Measurements from ENCODE around the gene ZBTB5.
"Not testable (repeated sequence)": the region's sequence is repeated elsewhere in the genome, so short reads cannot be mapped to it uniquely, and the experiment has no call there.

The ZBTB5 gene

DNA sequence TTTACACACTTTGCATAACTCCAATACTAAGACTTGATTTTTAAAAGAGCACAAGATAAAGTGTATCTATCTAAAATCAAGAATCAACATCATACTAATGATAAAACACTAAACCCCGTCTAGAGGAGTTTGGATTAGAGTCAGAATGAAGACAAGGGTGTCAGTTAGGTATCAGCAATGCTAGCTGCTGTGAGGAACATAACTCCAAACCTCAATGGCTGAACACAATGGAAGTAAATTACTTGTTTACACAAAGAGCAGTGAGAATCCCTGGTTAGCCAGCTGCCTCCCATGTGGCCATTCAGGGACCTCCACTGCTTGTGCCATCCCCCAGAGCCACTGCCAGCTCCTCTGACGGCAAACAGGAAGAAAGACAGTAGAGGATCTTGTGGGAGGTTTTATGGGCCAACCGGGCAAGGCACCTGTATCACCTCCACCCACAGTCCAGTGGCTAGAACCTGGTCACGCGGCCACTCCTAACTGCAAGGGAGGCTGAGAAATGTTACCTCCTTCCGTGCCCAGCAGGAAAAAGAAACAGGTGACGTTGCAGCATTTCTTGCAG lies 66.7 kb downstream of the ZBTB5 start:
- no peaks in the 10 kb centered on the region for H3K79me1 ChIP-seq (ENCODE audit: low read length)
- no peaks in the 10 kb centered on the region for H3K4me1 ChIP-seq (ENCODE audit: control insufficient read depth, low read depth, low read length)
- no peak overlapping the region for H2BK5ac ChIP-seq (ENCODE audit: low read length)
- H2AK5ac ChIP-seq (ENCODE audit: low read length) = no peak overlapping the region
- H3K36me3 ChIP-seq (ENCODE audit: control insufficient read depth, insufficient read depth, low read length) = no peaks in the 10 kb centered on the region
- no peak overlapping the region for H3K27ac ChIP-seq (ENCODE audit: low read depth, low read length)
- no peak overlapping the region for H4K5ac ChIP-seq (ENCODE audit: low read length)
- H3K27me3 ChIP-seq (ENCODE audit: insufficient read depth, low read length, poor library complexity) = no peaks in the 10 kb centered on the region
- H3K4me2 ChIP-seq (ENCODE audit: low read length) = no peak overlapping the region
- H3K79me2 ChIP-seq (ENCODE audit: control insufficient read depth, insufficient read depth, low read length) = no peaks in the 10 kb centered on the region
- no peak overlapping the region for H3K56ac ChIP-seq (ENCODE audit: low read length)
- no peak overlapping the region for H3K18ac ChIP-seq (ENCODE audit: low read length)
- WGBS (ENCODE audit: extremely low coverage, insufficient coverage, low lambda C conversion rate) = no CpG with 5 or more reads among the region's 7 CpGs
- H4K8ac ChIP-seq (ENCODE audit: low read depth, low read length) = no peak overlapping the region
- H2BK15ac ChIP-seq (replicated peaks; ENCODE audit: low read depth) = no peak overlapping the region
- no peak overlapping the region for H3K9ac ChIP-seq (ENCODE audit: low read length)
- H3K4ac ChIP-seq (ENCODE audit: low read depth, low read length) = no peak overlapping the region
- no peak overlapping the region for H2BK120ac ChIP-seq (ENCODE audit: low read depth, low read length)
- no peak for DNase-seq
- H3K23ac ChIP-seq (ENCODE audit: low read length) = no peak overlapping the region
- H3K4me3 ChIP-seq (ENCODE audit: low read length) = no peak overlapping the region

DNA sequence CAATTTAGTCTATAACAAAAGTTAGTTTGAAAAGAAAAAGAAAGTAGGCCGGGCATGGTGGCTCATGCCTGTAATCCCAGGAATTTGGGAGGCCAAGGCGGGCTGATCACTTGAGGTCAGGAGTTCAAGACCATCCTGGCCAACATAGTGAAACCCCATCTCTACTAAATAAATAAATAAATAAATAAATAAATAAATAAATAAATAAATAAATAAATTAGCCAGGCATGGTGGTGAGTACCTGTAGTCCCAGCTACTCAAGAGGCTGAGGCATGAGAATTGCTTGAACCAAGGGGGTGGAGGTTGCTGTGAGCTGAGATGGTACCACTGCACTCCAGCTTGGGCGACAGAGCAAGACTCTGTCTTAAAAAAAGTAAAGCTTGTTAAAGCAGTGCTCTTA lies 67.3 kb downstream of the ZBTB5 start:
- not testable (repeated sequence) for H3K79me1 ChIP-seq (ENCODE audit: low read length)

DNA sequence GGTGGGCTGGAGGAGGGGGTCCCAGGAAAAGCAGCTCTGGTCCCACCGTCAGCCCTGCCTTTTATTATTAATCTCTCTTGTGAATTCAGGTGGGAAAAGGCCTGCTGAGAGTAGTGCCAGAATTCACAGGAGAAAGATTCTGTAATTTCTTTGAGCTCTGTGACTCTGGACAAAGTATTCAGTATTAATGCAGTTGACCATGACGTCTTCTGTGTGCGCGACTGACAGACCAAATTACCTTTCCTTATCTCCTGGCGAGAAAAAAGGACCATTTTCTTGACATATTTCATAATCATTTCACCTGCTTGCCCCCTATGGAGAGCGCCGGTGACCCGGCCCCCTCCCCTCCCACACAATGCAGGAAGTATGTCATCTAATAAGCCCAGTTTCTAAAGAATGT lies 69.6 kb downstream of the ZBTB5 start:
- WGBS (ENCODE audit: extremely low coverage, insufficient coverage, low lambda C conversion rate) = no CpG with 5 or more reads among the region's 8 CpGs
- H2BK120ac ChIP-seq (ENCODE audit: low read depth, low read length) = no peak overlapping the region
- no peak overlapping the region for H4K8ac ChIP-seq (ENCODE audit: low read depth, low read length)
- no peaks in the 10 kb centered on the region for H3K27me3 ChIP-seq (ENCODE audit: insufficient read depth, low read length, poor library complexity)
- no peak for DNase-seq
- no peak overlapping the region for H3K27ac ChIP-seq (ENCODE audit: low read depth, low read length)
- H3K36me3 ChIP-seq (ENCODE audit: control insufficient read depth, insufficient read depth, low read length) = no peaks in the 10 kb centered on the region
- no peak overlapping the region for H2BK5ac ChIP-seq (ENCODE audit: low read length)
- H2BK15ac ChIP-seq (replicated peaks; ENCODE audit: low read depth) = no peak overlapping the region
- H3K4me1 ChIP-seq (ENCODE audit: control insufficient read depth, low read depth, low read length) = no peaks in the 10 kb centered on the region
- no peaks in the 10 kb centered on the region for H3K79me2 ChIP-seq (ENCODE audit: control insufficient read depth, insufficient read depth, low read length)
- no peak overlapping the region for H4K5ac ChIP-seq (ENCODE audit: low read length)
- H2AK5ac ChIP-seq (ENCODE audit: low read length) = no peak overlapping the region
- H3K79me1 ChIP-seq (ENCODE audit: low read length) = no peaks in the 10 kb centered on the region
- H3K4me2 ChIP-seq (ENCODE audit: low read length) = no peak overlapping the region
- H3K4ac ChIP-seq (ENCODE audit: low read depth, low read length) = no peak overlapping the region
- no peak overlapping the region for H3K4me3 ChIP-seq (ENCODE audit: low read length)
- H3K18ac ChIP-seq (ENCODE audit: low read length) = no peak overlapping the region
- H3K23ac ChIP-seq (ENCODE audit: low read length) = no peak overlapping the region
- no peak overlapping the region for H3K56ac ChIP-seq (ENCODE audit: low read length)
- H3K9ac ChIP-seq (ENCODE audit: low read length) = no peak overlapping the region

More for the DNA sequence above, 67.3 kb downstream of the ZBTB5 start:
- not testable (repeated sequence) for DNase-seq; H3K4me2 ChIP-seq (ENCODE audit: low read length); H3K4ac ChIP-seq (ENCODE audit: low read depth, low read length); H3K79me2 ChIP-seq (ENCODE audit: control insufficient read depth, insufficient read depth, low read length); H3K56ac ChIP-seq (ENCODE audit: low read length); H3K27ac ChIP-seq (ENCODE audit: low read depth, low read length); H3K4me1 ChIP-seq (ENCODE audit: control insufficient read depth, low read depth, low read length); H2AK5ac ChIP-seq (ENCODE audit: low read length); H3K18ac ChIP-seq (ENCODE audit: low read length); H2BK5ac ChIP-seq (ENCODE audit: low read length); H2BK120ac ChIP-seq (ENCODE audit: low read depth, low read length); H4K8ac ChIP-seq (ENCODE audit: low read depth, low read length); H3K4me3 ChIP-seq (ENCODE audit: low read length); H2BK15ac ChIP-seq (replicated peaks; ENCODE audit: low read depth); H3K36me3 ChIP-seq (ENCODE audit: control insufficient read depth, insufficient read depth, low read length); H3K9ac ChIP-seq (ENCODE audit: low read length); H4K5ac ChIP-seq (ENCODE audit: low read length); H3K27me3 ChIP-seq (ENCODE audit: insufficient read depth, low read length, poor library complexity); H3K23ac ChIP-seq (ENCODE audit: low read length)
- WGBS (ENCODE audit: extremely low coverage, insufficient coverage, low lambda C conversion rate) = no CpG with 5 or more reads among the region's 3 CpGs

DNA sequence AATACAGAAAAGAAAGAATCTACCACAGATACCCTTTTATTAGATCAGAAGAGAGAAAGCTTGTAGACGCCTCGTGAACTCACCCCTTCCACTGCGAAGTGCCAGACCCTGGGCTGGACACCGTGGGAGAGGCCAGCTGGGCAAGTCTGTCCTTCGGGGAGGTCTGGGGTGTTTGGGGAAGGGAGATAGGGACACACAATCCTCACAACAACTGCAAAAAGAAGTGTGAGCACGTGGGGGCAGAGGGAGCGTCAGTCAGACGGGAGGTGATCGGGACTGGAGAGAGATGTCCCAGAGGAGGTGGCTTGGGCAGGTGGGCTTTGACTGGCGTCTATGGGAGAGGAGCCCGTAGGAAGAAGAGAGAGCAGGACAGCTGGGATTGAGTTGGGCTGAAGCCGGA lies 70.0 kb downstream of the ZBTB5 start:
- H3K27ac ChIP-seq (ENCODE audit: low read depth, low read length) = no peak overlapping the region

DNA sequence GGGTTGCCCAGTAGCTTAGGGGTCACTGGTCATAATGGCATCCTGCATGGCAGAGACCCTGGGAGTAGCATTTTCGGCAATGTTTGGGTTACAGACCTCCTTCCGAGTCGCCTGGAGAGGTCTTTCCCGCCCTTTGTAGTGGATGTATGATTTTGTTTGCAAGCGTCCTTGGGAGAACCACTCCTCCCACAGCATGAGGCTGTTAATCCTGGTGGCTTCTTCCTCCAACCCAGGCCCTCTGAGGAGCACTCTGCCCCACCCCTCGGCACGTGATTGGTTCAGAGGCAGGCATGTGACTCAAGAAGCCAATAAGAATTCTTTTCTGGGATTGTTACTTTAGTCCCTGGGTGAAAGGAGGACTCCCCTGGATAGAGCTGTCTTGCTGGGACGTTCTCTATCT lies 73.0 kb downstream of the ZBTB5 start:
- H3K23ac ChIP-seq (ENCODE audit: low read length) = no peak overlapping the region
- WGBS (ENCODE audit: extremely low coverage, insufficient coverage, low lambda C conversion rate) = no CpG with 5 or more reads among the region's 8 CpGs
- H2BK15ac ChIP-seq (replicated peaks; ENCODE audit: low read depth) = no peak overlapping the region
- H3K27ac ChIP-seq (ENCODE audit: low read depth, low read length) = no peak overlapping the region
- H2BK5ac ChIP-seq (ENCODE audit: low read length) = no peak overlapping the region
- H4K8ac ChIP-seq (ENCODE audit: low read depth, low read length) = no peak overlapping the region
- no peaks in the 10 kb centered on the region for H3K36me3 ChIP-seq (ENCODE audit: control insufficient read depth, insufficient read depth, low read length)
- no peak overlapping the region for H3K9ac ChIP-seq (ENCODE audit: low read length)
- H3K4me1 ChIP-seq (ENCODE audit: control insufficient read depth, low read depth, low read length) = no peaks in the 10 kb centered on the region
- H2BK120ac ChIP-seq (ENCODE audit: low read depth, low read length) = no peak overlapping the region
- peak; percentile 54 for DNase-seq
- H3K56ac ChIP-seq (ENCODE audit: low read length) = no peak overlapping the region
- no peak overlapping the region for H3K4me3 ChIP-seq (ENCODE audit: low read length)
- no peak overlapping the region for H4K5ac ChIP-seq (ENCODE audit: low read length)
- H3K27me3 ChIP-seq (ENCODE audit: insufficient read depth, low read length, poor library complexity) = no peaks in the 10 kb centered on the region
- H3K4ac ChIP-seq (ENCODE audit: low read depth, low read length) = no peak overlapping the region
- no peak overlapping the region for H3K4me2 ChIP-seq (ENCODE audit: low read length)
- H3K79me2 ChIP-seq (ENCODE audit: control insufficient read depth, insufficient read depth, low read length) = no peaks in the 10 kb centered on the region
- H2AK5ac ChIP-seq (ENCODE audit: low read length) = no peak overlapping the region
- no peak overlapping the region for H3K18ac ChIP-seq (ENCODE audit: low read length)
- no peaks in the 10 kb centered on the region for H3K79me1 ChIP-seq (ENCODE audit: low read length)

More for the DNA sequence above, 70.0 kb downstream of the ZBTB5 start:
- H3K4ac ChIP-seq (ENCODE audit: low read depth, low read length) = no peak overlapping the region
- H2BK5ac ChIP-seq (ENCODE audit: low read length) = no peak overlapping the region
- DNase-seq = no peak
- no peaks in the 10 kb centered on the region for H3K79me2 ChIP-seq (ENCODE audit: control insufficient read depth, insufficient read depth, low read length)
- no peak overlapping the region for H3K56ac ChIP-seq (ENCODE audit: low read length)
- H3K79me1 ChIP-seq (ENCODE audit: low read length) = no peaks in the 10 kb centered on the region
- H3K18ac ChIP-seq (ENCODE audit: low read length) = no peak overlapping the region
- no peak overlapping the region for H3K9ac ChIP-seq (ENCODE audit: low read length)
- no peaks in the 10 kb centered on the region for H3K36me3 ChIP-seq (ENCODE audit: control insufficient read depth, insufficient read depth, low read length)
- H3K4me3 ChIP-seq (ENCODE audit: low read length) = no peak overlapping the region
- no CpG with 5 or more reads among the region's 12 CpGs for WGBS (ENCODE audit: extremely low coverage, insufficient coverage, low lambda C conversion rate)
- H3K27me3 ChIP-seq (ENCODE audit: insufficient read depth, low read length, poor library complexity) = no peaks in the 10 kb centered on the region
- H3K4me1 ChIP-seq (ENCODE audit: control insufficient read depth, low read depth, low read length) = no peaks in the 10 kb centered on the region
- H2BK15ac ChIP-seq (replicated peaks; ENCODE audit: low read depth) = no peak overlapping the region
- H2AK5ac ChIP-seq (ENCODE audit: low read length) = no peak overlapping the region
- no peak overlapping the region for H3K4me2 ChIP-seq (ENCODE audit: low read length)
- H2BK120ac ChIP-seq (ENCODE audit: low read depth, low read length) = no peak overlapping the region
- H3K23ac ChIP-seq (ENCODE audit: low read length) = no peak overlapping the region
- H4K8ac ChIP-seq (ENCODE audit: low read depth, low read length) = no peak overlapping the region
- no peak overlapping the region for H4K5ac ChIP-seq (ENCODE audit: low read length)

DNA sequence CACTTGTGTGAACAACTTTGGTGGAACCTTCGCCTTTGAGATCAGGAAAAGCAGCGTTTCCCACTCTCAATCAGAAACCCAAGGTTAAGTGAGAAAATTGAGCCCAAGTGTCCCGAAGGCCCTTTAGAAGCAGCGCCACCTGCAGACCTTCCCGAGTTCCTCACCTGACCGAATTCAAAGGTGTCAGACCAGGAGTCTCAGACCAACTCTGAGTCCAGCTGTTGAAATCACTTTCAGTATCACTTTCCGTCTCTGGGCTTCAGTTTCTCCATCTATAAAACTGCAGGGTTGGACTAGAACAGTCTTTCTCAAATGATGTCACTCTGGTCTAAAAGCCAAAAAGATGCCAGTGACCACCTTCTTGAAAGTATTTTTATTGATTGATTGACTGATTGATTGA lies 74.5 kb downstream of the ZBTB5 start:
- Histone ChIP-seq H3K36me3 (ENCODE audit: control insufficient read depth, insufficient read depth, low read length) (no peaks in the 10 kb centered on the region), H3K4me2 (ENCODE audit: low read length) (no peak overlapping the region), H2AK5ac (ENCODE audit: low read length) (no peak overlapping the region), H2BK15ac (replicated peaks; ENCODE audit: low read depth) (no peak overlapping the region), H3K9ac (ENCODE audit: low read length) (no peak overlapping the region), H3K23ac (ENCODE audit: low read length) (no peak overlapping the region), H3K56ac (ENCODE audit: low read length) (no peak overlapping the region), H3K4me3 (ENCODE audit: low read length) (no peak overlapping the region), H2BK120ac (ENCODE audit: low read depth, low read length) (no peak overlapping the region), H3K27me3 (ENCODE audit: insufficient read depth, low read length, poor library complexity) (no peaks in the 10 kb centered on the region), H3K79me1 (ENCODE audit: low read length) (no peaks in the 10 kb centered on the region), H3K27ac (ENCODE audit: low read depth, low read length) (no peak overlapping the region), H3K18ac (ENCODE audit: low read length) (no peak overlapping the region), H3K4ac (ENCODE audit: low read depth, low read length) (no peak overlapping the region), H3K79me2 (ENCODE audit: control insufficient read depth, insufficient read depth, low read length) (no peaks in the 10 kb centered on the region), H2BK5ac (ENCODE audit: low read length) (no peak overlapping the region), H4K5ac (ENCODE audit: low read length) (no peak overlapping the region), H4K8ac (ENCODE audit: low read depth, low read length) (no peak overlapping the region), H3K4me1 (ENCODE audit: control insufficient read depth, low read depth, low read length) (no peaks in the 10 kb centered on the region)
- WGBS (ENCODE audit: extremely low coverage, insufficient coverage, low lambda C conversion rate) = no CpG with 5 or more reads among the region's 7 CpGs
- peak; percentile 74 for DNase-seq
